ENCODE results near the gene DNAJC25.

- no peak for TF ChIP-seq CTCF (IDR thresholded peaks at IDR 0.05)
- TF ChIP-seq REST (IDR thresholded peaks at IDR 0.05; ENCODE audit: insufficient read depth in 1 of 2, low read depth in 2 of 2, low read length in 1 of 2), result no peak
Observed at GRCh38 chr9:111644195-111644772, 13.2 kb downstream of the DNAJC25 start.
